Lower leg skin (tissue), 3 donors: Measurements from ENCODE around the gene LEKR1.

ENCODE experiments used
- POLR2A ChIP-seq, 2 donors: fragments of 450-650 bp; IDR thresholded peaks; one replicate each; pipeline ENCODE4 v1.6.1; 2016 to 2017; ENCODE audit warnings: antibody characterized with exemption in 2 of 2, mild to moderate bottlenecking in 1 of 2, moderate library complexity in 1 of 2
- TF ChIP-seq, protein P1 (sequence below), 3 donors: fragments of 450-650 bp; IDR thresholded peaks; one replicate each; pipeline ENCODE4 v1.5.1; 2016; ENCODE audit warnings: antibody characterized with exemption in 3 of 3, mild to moderate bottlenecking in 3 of 3, moderate library complexity in 2 of 3

GRCh38 chr3:156867920-156868319 lies 41.8 kb downstream of the LEKR1 start:
- no peak for TF ChIP-seq POLR2A (IDR thresholded peaks at IDR 0.05)
- TF ChIP-seq, protein P1, sequence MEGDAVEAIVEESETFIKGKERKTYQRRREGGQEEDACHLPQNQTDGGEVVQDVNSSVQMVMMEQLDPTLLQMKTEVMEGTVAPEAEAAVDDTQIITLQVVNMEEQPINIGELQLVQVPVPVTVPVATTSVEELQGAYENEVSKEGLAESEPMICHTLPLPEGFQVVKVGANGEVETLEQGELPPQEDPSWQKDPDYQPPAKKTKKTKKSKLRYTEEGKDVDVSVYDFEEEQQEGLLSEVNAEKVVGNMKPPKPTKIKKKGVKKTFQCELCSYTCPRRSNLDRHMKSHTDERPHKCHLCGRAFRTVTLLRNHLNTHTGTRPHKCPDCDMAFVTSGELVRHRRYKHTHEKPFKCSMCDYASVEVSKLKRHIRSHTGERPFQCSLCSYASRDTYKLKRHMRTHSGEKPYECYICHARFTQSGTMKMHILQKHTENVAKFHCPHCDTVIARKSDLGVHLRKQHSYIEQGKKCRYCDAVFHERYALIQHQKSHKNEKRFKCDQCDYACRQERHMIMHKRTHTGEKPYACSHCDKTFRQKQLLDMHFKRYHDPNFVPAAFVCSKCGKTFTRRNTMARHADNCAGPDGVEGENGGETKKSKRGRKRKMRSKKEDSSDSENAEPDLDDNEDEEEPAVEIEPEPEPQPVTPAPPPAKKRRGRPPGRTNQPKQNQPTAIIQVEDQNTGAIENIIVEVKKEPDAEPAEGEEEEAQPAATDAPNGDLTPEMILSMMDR (IDR thresholded peaks at IDR 0.05): no peak
